Activated CD8-positive, alpha-beta T cell treated with anti-CD3 and anti-CD28 coated beads for 36 hours (primary cell): ENCODE data around the gene CYBRD1. TPM values are rescaled to one million over a fixed set of nuclear protein-coding genes. Genes with fewer than 3 reads are reported as not detected.

Experiments
- ATAC-seq: fragments of 200-7000 bp; cut with Tn5 transposase; one replicate; pipeline ENCODE4 v1.10.0; 2021; ENCODE audit warnings: mild to moderate bottlenecking, moderate library complexity
- CTCF ChIA-PET: fragments of 350-600 bp; sonication (Branson Sonifier 250); formaldehyde crosslinking; loops from one replicate; lab custom pipeline; 2021; ENCODE audit warnings: antibody characterized with exemption; lab: Charles Lee
- POLR2A ChIA-PET: fragments of 350-600 bp; sonication (Branson Sonifier 250); formaldehyde crosslinking; loops from one replicate; lab custom pipeline; 2021; ENCODE audit warnings: antibody characterized with exemption; lab: Charles Lee
- DNase-seq: peaks from one replicate; pipeline ENCODE4 v3.0.0-alpha.2; 2020
- H3K27ac Mint-ChIP-seq: one replicate; pipeline ENCODE4 v1.8.0; 2021; ENCODE audit warnings: mild to moderate bottlenecking, mixed read lengths
- H3K27me3 Mint-ChIP-seq: one replicate; pipeline ENCODE4 v1.8.0; 2021; ENCODE audit warnings: mixed read lengths
- H3K36me3 Mint-ChIP-seq: one replicate; pipeline ENCODE4 v1.8.0; 2021; ENCODE audit warnings: low read depth, mixed read lengths
- H3K4me1 Mint-ChIP-seq: one replicate; pipeline ENCODE4 v1.8.0; 2021; ENCODE audit warnings: low read depth, mixed read lengths
- H3K4me3 Mint-ChIP-seq: one replicate; pipeline ENCODE4 v1.8.0; 2021; ENCODE audit warnings: mild to moderate bottlenecking, moderate library complexity, mixed read lengths
- H3K9me3 Mint-ChIP-seq: one replicate; pipeline ENCODE4 v1.8.0; 2021; ENCODE audit warnings: mixed read lengths
- CTCF ChIP-seq: fragments of 200-600 bp; IDR thresholded peaks from one replicate; pipeline ENCODE4 v1.8.0; 2022; ENCODE audit warnings: antibody characterized with exemption, mild to moderate bottlenecking
- intact Hi-C: fragments of 100-400 bp; cut with micrococcal nuclease; formaldehyde crosslinking; loops from one replicate; pipeline ENCODE4 v1.10.0; 2022
- total RNA-seq, 2 experiments: library from RNA; stranded (reverse); gene quantifications; one replicate each; pipeline ENCODE4 v1.2.3, GENCODE V29; 2021

CYBRD1 gene
- total RNA-seq, 2 experiments from 2014 or later, result 0.79 to 1.2 TPM

- Mint-ChIP-seq H3K9me3 (peaks cover 2% of the 10 kb centered on the region), H3K4me3 (no peak overlapping the region), H3K27me3 (no peaks in the 10 kb centered on the region), H3K4me1 (peaks cover 4% of the 10 kb centered on the region), H3K27ac (no peak overlapping the region), H3K36me3 (no peaks in the 10 kb centered on the region)
- DNase-seq (no peak), ATAC-seq (no peak)
- TF ChIP-seq CTCF, result no peak
- POLR2A ChIA-PET, result no interaction called here
- CTCF ChIA-PET, result no interaction called here
- intact Hi-C loops, result no loop called here
Observed at GRCh38 chr2:171505374-171505773, 16.9 kb upstream of the CYBRD1 start.

GRCh38 chr2:171509945-171510731, 12.1 kb upstream of the CYBRD1 start:
- DNase-seq, result no peak
- POLR2A ChIA-PET, result no interaction called here
- H3K4me1 Mint-ChIP-seq, result peaks cover 4% of the 10 kb centered on the region

GRCh38 chr2:171512014-171512413, 10.3 kb upstream of the CYBRD1 start:
- H3K4me3 Mint-ChIP-seq, result no peak overlapping the region
- CTCF ChIA-PET, result no interaction called here
- no peaks in the 10 kb centered on the region for H3K36me3 Mint-ChIP-seq
- no peaks in the 10 kb centered on the region for H3K9me3 Mint-ChIP-seq
- peaks cover 4% of the 10 kb centered on the region for H3K4me1 Mint-ChIP-seq
- TF ChIP-seq CTCF, result no peak
- no peak overlapping the region for H3K27ac Mint-ChIP-seq
- ATAC-seq (no peak), DNase-seq (no peak)
- intact Hi-C loops, result no loop called here
- POLR2A ChIA-PET, result interaction anchor here (0.9 kb wide), 1 partner anchor 18 kb away, joined by 3 read pairs; no protein-coding TSS in a partner anchor
- H3K27me3 Mint-ChIP-seq, result peaks cover 2% of the 10 kb centered on the region

More at GRCh38 chr2:171509945-171510731, 12.1 kb upstream of the CYBRD1 start:
- ATAC-seq, result no peak
- TF ChIP-seq CTCF, result no peak
- intact Hi-C loops, result no loop called here
- CTCF ChIA-PET, result interaction anchor here (1.9 kb wide), 1 partner anchor 20 kb away, joined by 7 read pairs; no protein-coding TSS in a partner anchor
- no peak overlapping the region for H3K27ac Mint-ChIP-seq
- no peak overlapping the region for H3K4me3 Mint-ChIP-seq
- no peaks in the 10 kb centered on the region for H3K9me3 Mint-ChIP-seq
- H3K36me3 Mint-ChIP-seq, result no peaks in the 10 kb centered on the region
- no peaks in the 10 kb centered on the region for H3K27me3 Mint-ChIP-seq

GRCh38 chr2:171512683-171513195, 9.5 kb upstream of the CYBRD1 start:
- no peak for TF ChIP-seq CTCF
- H3K36me3 Mint-ChIP-seq, result no peaks in the 10 kb centered on the region
- peaks cover 4% of the 10 kb centered on the region for H3K4me1 Mint-ChIP-seq
- ChIA-PET CTCF (no interaction called here), POLR2A (no interaction called here)
- ATAC-seq, result no peak
- DNase-seq, result no peak
- no peak overlapping the region for H3K27ac Mint-ChIP-seq
- H3K4me3 Mint-ChIP-seq, result no peak overlapping the region
- no peaks in the 10 kb centered on the region for H3K9me3 Mint-ChIP-seq
- intact Hi-C loops, result no loop called here
- peaks cover 2% of the 10 kb centered on the region for H3K27me3 Mint-ChIP-seq

- TF ChIP-seq CTCF, result no peak
- ChIA-PET POLR2A (no interaction called here), CTCF (no interaction called here)
- DNase-seq (no peak), ATAC-seq (no peak)
- Mint-ChIP-seq H3K9me3 (no peaks in the 10 kb centered on the region), H3K27ac (no peak overlapping the region), H3K4me1 (peaks cover 4% of the 10 kb centered on the region), H3K27me3 (peaks cover 2% of the 10 kb centered on the region), H3K36me3 (no peaks in the 10 kb centered on the region), H3K4me3 (no peak overlapping the region)
- intact Hi-C loops, result no loop called here
Observed at GRCh38 chr2:171513719-171514160, 8.5 kb upstream of the CYBRD1 start.
